Stimulated activated CD8-positive, alpha-beta memory T cell treated with anti-CD3 and anti-CD28 coated beads, Interleukin-4, amount 100 ng/mL, for 1 hour (primary cell): ENCODE results near the gene MICOS13.

ENCODE experiments used
- DNase-seq, 2 donors: peaks; one replicate each; pipeline ENCODE4 v3.0.0-alpha.2; 2020; ENCODE audit warnings: low read depth in 2 of 2, low spot score in 1 of 2

The MICOS13 gene

GRCh38 chr19:5667751-5668271, 12.5 kb downstream of the MICOS13 start:
- no peak for DNase-seq

GRCh38 chr19:5666921-5667610, 13.2 kb downstream of the MICOS13 start:
- no peak for DNase-seq

GRCh38 chr19:5665781-5666513, 14.4 kb downstream of the MICOS13 start:
- DNase-seq = no peak

- no peak for DNase-seq
Observed at GRCh38 chr19:5664515-5664914, 15.8 kb downstream of the MICOS13 start.

- no peak for DNase-seq
Observed at GRCh38 chr19:5663904-5664303, 16.4 kb downstream of the MICOS13 start.

GRCh38 chr19:5661483-5661882, 18.8 kb downstream of the MICOS13 start:
- no peak for DNase-seq

GRCh38 chr19:5655412-5655811, 24.9 kb downstream of the MICOS13 start:
- no peak for DNase-seq

- no peak for DNase-seq
Observed at GRCh38 chr19:5654931-5655330, 25.4 kb downstream of the MICOS13 start.

- no peak for DNase-seq
Observed at GRCh38 chr19:5652261-5652660, 28.1 kb downstream of the MICOS13 start.

GRCh38 chr19:5651361-5651760, 29.0 kb downstream of the MICOS13 start:
- DNase-seq = no peak

GRCh38 chr19:5648464-5648863, 31.9 kb downstream of the MICOS13 start:
- DNase-seq = no peak

- no peak for DNase-seq
Observed at GRCh38 chr19:5646703-5647102, 33.6 kb downstream of the MICOS13 start.

- no peak for DNase-seq
Observed at GRCh38 chr19:5645409-5645808, 34.9 kb downstream of the MICOS13 start.

GRCh38 chr19:5644037-5644436, 36.3 kb downstream of the MICOS13 start:
- DNase-seq = no peak

- no peak for DNase-seq
Observed at GRCh38 chr19:5643060-5643459, 37.3 kb downstream of the MICOS13 start.

- DNase-seq = no peak
Observed at GRCh38 chr19:5642204-5642603, 38.1 kb downstream of the MICOS13 start.

GRCh38 chr19:5641171-5641570, 39.1 kb downstream of the MICOS13 start:
- no peak for DNase-seq

GRCh38 chr19:5637971-5638370, 42.3 kb downstream of the MICOS13 start:
- no peak for DNase-seq

- no peak for DNase-seq
Observed at GRCh38 chr19:5635427-5635826, 44.9 kb downstream of the MICOS13 start.

GRCh38 chr19:5632657-5633056, 47.7 kb downstream of the MICOS13 start:
- no peak for DNase-seq

- DNase-seq = no peak
Observed at GRCh38 chr19:5632241-5632612, 48.1 kb downstream of the MICOS13 start.

GRCh38 chr19:5631567-5632240, 48.6 kb downstream of the MICOS13 start:
- DNase-seq = no peak
